Measurements from ENCODE around the gene ZNF765. TPM values are rescaled to one million over a fixed set of nuclear protein-coding genes. Genes with fewer than 3 reads are reported as not detected.
"Not testable (repeated sequence)": the region's sequence is repeated elsewhere in the genome, so short reads cannot be mapped to it uniquely, and the experiment has no call there.

Gene ZNF765
- total RNA-seq, 1 experiment from 2014 or later = 14.8 TPM

DNA sequence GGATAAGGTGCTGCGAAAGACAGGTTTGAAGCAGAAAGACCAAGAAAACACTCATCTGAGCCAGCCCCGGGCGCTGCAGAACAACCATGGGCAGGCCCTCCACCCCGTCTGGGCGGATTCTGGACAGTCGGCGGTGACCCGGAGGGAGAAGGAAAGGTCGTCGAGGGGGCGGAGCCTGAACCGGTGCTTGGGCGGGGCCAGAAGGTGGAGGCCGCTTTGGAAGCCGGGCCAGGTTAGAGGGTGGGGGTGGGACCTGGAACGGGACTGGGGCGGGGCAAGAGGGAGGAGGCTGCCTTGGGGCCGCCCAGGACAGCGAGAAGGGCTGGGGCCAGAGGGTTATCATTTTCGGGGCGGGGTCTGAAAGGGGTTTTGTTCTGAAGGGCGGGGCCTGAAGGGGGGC is 5.0 kb upstream of the ZNF765 start:
- H3K4me1 Mint-ChIP-seq (ENCODE audit: low read depth, unreplicated experiment) = no peaks in the 10 kb centered on the region
- no peaks in the 10 kb centered on the region for H3K27me3 Mint-ChIP-seq (ENCODE audit: unreplicated experiment)
- peaks cover 27% of the 10 kb centered on the region for H3K36me3 Mint-ChIP-seq (ENCODE audit: insufficient read depth, unreplicated experiment)
- peaks cover 24% of the 10 kb centered on the region for H3K9me3 Mint-ChIP-seq (ENCODE audit: low read depth, unreplicated experiment)
- TF ChIP-seq, protein P1, sequence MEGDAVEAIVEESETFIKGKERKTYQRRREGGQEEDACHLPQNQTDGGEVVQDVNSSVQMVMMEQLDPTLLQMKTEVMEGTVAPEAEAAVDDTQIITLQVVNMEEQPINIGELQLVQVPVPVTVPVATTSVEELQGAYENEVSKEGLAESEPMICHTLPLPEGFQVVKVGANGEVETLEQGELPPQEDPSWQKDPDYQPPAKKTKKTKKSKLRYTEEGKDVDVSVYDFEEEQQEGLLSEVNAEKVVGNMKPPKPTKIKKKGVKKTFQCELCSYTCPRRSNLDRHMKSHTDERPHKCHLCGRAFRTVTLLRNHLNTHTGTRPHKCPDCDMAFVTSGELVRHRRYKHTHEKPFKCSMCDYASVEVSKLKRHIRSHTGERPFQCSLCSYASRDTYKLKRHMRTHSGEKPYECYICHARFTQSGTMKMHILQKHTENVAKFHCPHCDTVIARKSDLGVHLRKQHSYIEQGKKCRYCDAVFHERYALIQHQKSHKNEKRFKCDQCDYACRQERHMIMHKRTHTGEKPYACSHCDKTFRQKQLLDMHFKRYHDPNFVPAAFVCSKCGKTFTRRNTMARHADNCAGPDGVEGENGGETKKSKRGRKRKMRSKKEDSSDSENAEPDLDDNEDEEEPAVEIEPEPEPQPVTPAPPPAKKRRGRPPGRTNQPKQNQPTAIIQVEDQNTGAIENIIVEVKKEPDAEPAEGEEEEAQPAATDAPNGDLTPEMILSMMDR (IDR thresholded peaks at IDR 0.05; ENCODE audit: unreplicated experiment) = no peak
- intact Hi-C loops (cut with micrococcal nuclease; ENCODE audit: unreplicated experiment) = no loop called here
- H3K4me3 Mint-ChIP-seq (ENCODE audit: low read depth, unreplicated experiment) = no peak overlapping the region
- no TSS peak for BruUV-seq (replicated peaks)
- no peak overlapping the region for H3K27ac Mint-ChIP-seq (ENCODE audit: unreplicated experiment)
- CTCF ChIA-PET = no interaction called here
- DNase-seq = no peak

DNA sequence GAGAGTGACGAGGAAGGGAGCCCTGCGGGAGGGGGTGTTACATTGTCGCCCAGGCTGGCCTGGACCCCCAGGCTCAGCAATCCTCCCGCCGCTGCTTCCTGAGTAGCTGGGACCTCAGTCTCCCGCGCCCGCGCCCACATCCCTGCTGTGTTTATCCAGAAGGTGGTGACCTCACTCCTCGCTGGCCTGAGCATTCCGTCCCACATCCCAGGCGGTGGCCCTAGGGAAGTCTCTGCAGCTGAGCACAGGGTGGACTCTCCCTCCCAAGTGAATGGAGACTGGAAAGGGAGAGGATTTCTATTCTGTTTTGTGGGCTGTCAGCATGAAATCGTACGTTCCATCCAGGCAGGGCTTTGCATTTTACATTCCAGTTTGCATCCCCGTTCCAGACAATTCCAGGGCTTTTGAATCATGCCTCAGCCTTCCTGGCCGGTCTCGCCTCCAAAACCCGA is 401 bp upstream of the ZNF765 start:
- Mint-ChIP-seq H3K4me1 (ENCODE audit: low read depth, unreplicated experiment) (peaks cover 12% of the 10 kb centered on the region), H3K4me3 (ENCODE audit: low read depth, unreplicated experiment) (peak overlapping the region; percentile 78), H3K36me3 (ENCODE audit: insufficient read depth, unreplicated experiment) (peaks cover 31% of the 10 kb centered on the region), H3K9me3 (ENCODE audit: low read depth, unreplicated experiment) (peaks cover 12% of the 10 kb centered on the region), H3K27ac (ENCODE audit: unreplicated experiment) (peak overlapping the region; percentile 73), H3K27me3 (ENCODE audit: unreplicated experiment) (no peaks in the 10 kb centered on the region)
- TF ChIP-seq, protein P1 (IDR thresholded peaks at IDR 0.05; ENCODE audit: unreplicated experiment) = no peak
- CTCF ChIA-PET = no interaction called here
- no peak for DNase-seq
- BruUV-seq (replicated peaks) = no TSS peak
- intact Hi-C loops (cut with micrococcal nuclease; ENCODE audit: unreplicated experiment) = no loop called here

DNA sequence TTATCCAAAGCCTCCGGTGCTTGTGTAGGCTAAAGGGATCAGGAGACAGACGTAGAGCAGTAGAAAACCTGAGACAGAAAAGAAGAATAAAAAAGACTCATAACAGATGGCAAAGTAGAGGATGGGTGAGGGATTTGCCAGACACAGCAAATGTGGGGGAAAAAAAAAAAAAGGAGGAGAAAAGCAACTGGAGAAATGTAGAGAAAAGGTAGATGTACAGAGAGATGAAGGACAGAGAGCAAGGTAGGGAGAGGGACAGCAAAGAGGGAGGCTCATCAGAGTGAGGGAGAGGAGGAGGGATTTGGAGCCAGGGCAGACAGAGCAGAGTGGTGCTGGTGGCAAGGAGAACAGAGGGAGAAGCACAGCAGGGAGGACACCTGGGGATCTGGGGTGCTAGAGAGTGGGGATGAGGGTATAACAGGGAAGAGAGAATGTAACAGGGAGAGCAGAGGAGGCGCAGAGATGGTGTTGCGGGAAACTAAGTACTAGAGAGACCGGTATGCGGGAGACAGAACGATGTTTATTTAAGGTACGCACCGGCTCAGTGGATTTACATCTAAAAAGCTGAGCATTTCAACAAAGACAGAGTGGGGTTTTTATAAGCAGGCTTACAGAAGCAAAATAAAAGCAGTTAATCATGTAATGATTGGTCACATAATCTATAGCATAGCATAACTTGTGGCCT is 1.0 kb downstream of the ZNF765 start:
- BruUV-seq (replicated peaks); H3K9me3 Mint-ChIP-seq (ENCODE audit: low read depth, unreplicated experiment): not testable (repeated sequence)
- H3K4me3 Mint-ChIP-seq (ENCODE audit: low read depth, unreplicated experiment) = peak overlapping the region; percentile 78

DNA sequence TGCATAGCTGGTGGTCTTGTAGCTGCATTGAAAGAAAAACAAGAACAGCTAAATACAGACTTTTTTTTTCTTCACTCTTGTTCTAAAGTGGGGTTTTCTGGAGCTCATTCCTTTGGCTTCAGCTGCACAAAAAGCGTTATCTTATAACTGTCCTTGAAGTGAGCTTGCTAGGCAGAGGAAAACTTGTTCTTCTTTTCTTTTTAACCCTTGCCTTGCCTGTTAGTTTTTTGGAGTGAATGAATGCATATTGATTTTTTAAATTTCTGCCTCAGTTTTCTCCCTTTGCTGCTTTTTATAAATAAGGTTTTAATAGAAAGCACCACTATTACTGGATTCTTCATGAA is 1.5 kb downstream of the ZNF765 start:
- BruUV-seq (replicated peaks) = no TSS peak
- TF ChIP-seq, protein P1 (IDR thresholded peaks at IDR 0.05; ENCODE audit: unreplicated experiment) = no peak
- H3K36me3 Mint-ChIP-seq (ENCODE audit: insufficient read depth, unreplicated experiment) = peaks cover 41% of the 10 kb centered on the region
- peak overlapping the region; percentile 78 for H3K4me3 Mint-ChIP-seq (ENCODE audit: low read depth, unreplicated experiment)
- peaks cover 5% of the 10 kb centered on the region for H3K9me3 Mint-ChIP-seq (ENCODE audit: low read depth, unreplicated experiment)
- intact Hi-C loops (cut with micrococcal nuclease; ENCODE audit: unreplicated experiment) = no loop called here
- CTCF ChIA-PET = no interaction called here
- no peak for DNase-seq
- H3K4me1 Mint-ChIP-seq (ENCODE audit: low read depth, unreplicated experiment) = peaks cover 12% of the 10 kb centered on the region
- H3K27ac Mint-ChIP-seq (ENCODE audit: unreplicated experiment) = no peak overlapping the region
- no peaks in the 10 kb centered on the region for H3K27me3 Mint-ChIP-seq (ENCODE audit: unreplicated experiment)

More for the DNA sequence above, 1.0 kb downstream of the ZNF765 start:
- H3K4me1 Mint-ChIP-seq (ENCODE audit: low read depth, unreplicated experiment) = peaks cover 12% of the 10 kb centered on the region
- H3K36me3 Mint-ChIP-seq (ENCODE audit: insufficient read depth, unreplicated experiment) = peaks cover 36% of the 10 kb centered on the region
- peak overlapping the region; percentile 73 for H3K27ac Mint-ChIP-seq (ENCODE audit: unreplicated experiment)
- intact Hi-C loops (cut with micrococcal nuclease; ENCODE audit: unreplicated experiment); H3K27me3 Mint-ChIP-seq (ENCODE audit: unreplicated experiment); CTCF ChIA-PET; DNase-seq: not testable (repeated sequence)

DNA sequence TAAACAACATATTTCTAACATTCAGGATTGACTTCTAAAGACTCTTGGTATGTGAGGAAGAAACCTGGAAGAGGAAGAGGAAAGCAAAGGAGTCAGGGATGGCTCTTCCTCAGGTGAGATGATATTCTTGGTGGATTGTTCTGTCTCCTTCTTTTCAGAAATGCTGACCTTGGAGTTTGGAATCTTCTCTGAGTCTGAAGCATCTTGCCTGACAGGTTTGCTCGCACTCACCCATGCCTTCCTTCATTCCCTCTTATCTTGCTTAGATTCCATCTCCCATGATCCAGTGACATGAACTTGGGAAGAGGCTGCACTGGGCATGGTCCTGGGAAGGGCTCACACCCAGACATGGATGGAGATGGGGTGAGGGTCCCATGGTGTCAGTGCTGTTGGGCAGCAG is 3.0 kb downstream of the ZNF765 start:
- CTCF ChIA-PET; H3K4me3 Mint-ChIP-seq (ENCODE audit: low read depth, unreplicated experiment); intact Hi-C loops (cut with micrococcal nuclease; ENCODE audit: unreplicated experiment); DNase-seq; H3K27me3 Mint-ChIP-seq (ENCODE audit: unreplicated experiment); H3K9me3 Mint-ChIP-seq (ENCODE audit: low read depth, unreplicated experiment); H3K27ac Mint-ChIP-seq (ENCODE audit: unreplicated experiment): not testable (repeated sequence)
- Mint-ChIP-seq H3K4me1 (ENCODE audit: low read depth, unreplicated experiment) (peaks cover 12% of the 10 kb centered on the region), H3K36me3 (ENCODE audit: insufficient read depth, unreplicated experiment) (peaks cover 55% of the 10 kb centered on the region)
- TSS peak; percentile 1 for BruUV-seq (replicated peaks)

Measured in Calu3 (cell line).